AG04449 (cell line): ENCODE measurements around the gene BRME1.

Source experiments
- CTCF ChIA-PET: fragments of 350-600 bp; formaldehyde crosslinking; extraction: SDS; loops from one replicate; lab custom pipeline; 2021; ENCODE audit warnings: antibody characterized with exemption; lab: Yijun Ruan, JAX
- POLR2A ChIA-PET: fragments of 400-600, 350-600 bp; formaldehyde crosslinking; extraction: SDS; loops from one replicate; lab custom pipeline; 2020; ENCODE audit warnings: antibody characterized with exemption, inconsistent platforms; lab: Yijun Ruan, JAX
- DNase-seq: peaks from one replicate; pipeline ENCODE4 v3.0.0-alpha.2; 2010; ENCODE audit warnings: low read depth, low spot score
- H3K4me3 ChIP-seq: 2 replicates; pipeline ENCODE4 v1.5.1; 2011; ENCODE audit warnings: low read depth, mild to moderate bottlenecking, control low read depth, low read length
- CTCF ChIP-seq: IDR thresholded peaks from one replicate; pipeline ENCODE4 v1.5.1; 2011; ENCODE audit warnings: mild to moderate bottlenecking, moderate library complexity, low read length, control low read depth, inconsistent platforms; ENCODE audit not compliant: insufficient read depth; ENCODE audit errors: missing control alignments

BRME1 gene

GRCh38 chr19:13883516-13884064 is 22.3 kb downstream of the BRME1 start:
- ChIA-PET CTCF (interaction anchor here (0.9 to 13.2 kb wide), 9 partner anchors 10 to 264 kb away, joined by 3 to 184 read pairs (median 5); partner anchors contain the start of genes CC2D1A, MISP3 and RFX1), POLR2A (no interaction called here)
- peak; percentile 36 for TF ChIP-seq CTCF
- no peak for DNase-seq
- H3K4me3 ChIP-seq, result no peak overlapping the region

GRCh38 chr19:13882836-13883235 is 23.1 kb downstream of the BRME1 start:
- no peak for DNase-seq
- ChIA-PET CTCF (interaction anchor here (0.7 to 13.2 kb wide), 11 partner anchors 11 to 265 kb away, joined by 3 to 184 read pairs (median 4); partner anchors contain the start of genes CC2D1A, IL27RA, MISP3 and RFX1), POLR2A (no interaction called here)
- no peak overlapping the region for H3K4me3 ChIP-seq
- TF ChIP-seq CTCF, result no peak

- no peak for DNase-seq
- no peak for TF ChIP-seq CTCF
- ChIA-PET POLR2A (no interaction called here), CTCF (interaction anchor here (0.5 to 13.2 kb wide), 15 partner anchors 9 to 254 kb away, joined by 3 to 184 read pairs (median 4); partner anchors contain the start of genes ASF1B, C19orf67, IL27RA and MISP3)
- H3K4me3 ChIP-seq, result no peak overlapping the region
Measured at GRCh38 chr19:13882419-13882795, 23.5 kb downstream of the BRME1 start.

- no peak for TF ChIP-seq CTCF
- CTCF ChIA-PET, result interaction anchor here (0.5 to 13.2 kb wide), 20 partner anchors 9 to 255 kb away, joined by 3 to 184 read pairs (median 4); partner anchors contain the start of genes ASF1B, C19orf67, IL27RA and MISP3
Measured at GRCh38 chr19:13881692-13882418, 24.1 kb downstream of the BRME1 start.

GRCh38 chr19:13881251-13881691 is 24.6 kb downstream of the BRME1 start:
- ChIA-PET POLR2A (interaction anchor here (0.5 kb wide), 1 partner anchor 10 kb away, joined by 3 read pairs; no protein-coding TSS in a partner anchor), CTCF (interaction anchor here (0.6 to 13.2 kb wide), 32 partner anchors 9 to 553 kb away, joined by 3 to 184 read pairs (median 4); partner anchors contain the start of genes ASF1B, C19orf67, IL27RA and MISP3)
- DNase-seq, result no peak
- TF ChIP-seq CTCF, result no peak
- no peak overlapping the region for H3K4me3 ChIP-seq

More at GRCh38 chr19:13881692-13882418, 24.1 kb downstream of the BRME1 start:
- no peak for DNase-seq
- POLR2A ChIA-PET, result interaction anchor here (0.5 kb wide), 1 partner anchor 9 kb away, joined by 3 read pairs; no protein-coding TSS in a partner anchor
- H3K4me3 ChIP-seq, result no peak overlapping the region
